ENCODE measurements around the gene CCND1.
"Not testable (repeated sequence)": the region's sequence is repeated elsewhere in the genome, so short reads cannot be mapped to it uniquely, and the experiment has no call there.

Gene CCND1

GRCh38 chr11:69695995-69696394, 55.0 kb downstream of the CCND1 start:
- not testable (repeated sequence) for FAIRE-seq

- FAIRE-seq: no peak
Measured at GRCh38 chr11:69696749-69697468, 56.0 kb downstream of the CCND1 start.

- no peak for FAIRE-seq
Measured at GRCh38 chr11:69697469-69697843, 56.5 kb downstream of the CCND1 start.

GRCh38 chr11:69697861-69698260, 56.9 kb downstream of the CCND1 start:
- no peak for FAIRE-seq

- no peak for FAIRE-seq
Measured at GRCh38 chr11:69698362-69698761, 57.4 kb downstream of the CCND1 start.

DNA sequence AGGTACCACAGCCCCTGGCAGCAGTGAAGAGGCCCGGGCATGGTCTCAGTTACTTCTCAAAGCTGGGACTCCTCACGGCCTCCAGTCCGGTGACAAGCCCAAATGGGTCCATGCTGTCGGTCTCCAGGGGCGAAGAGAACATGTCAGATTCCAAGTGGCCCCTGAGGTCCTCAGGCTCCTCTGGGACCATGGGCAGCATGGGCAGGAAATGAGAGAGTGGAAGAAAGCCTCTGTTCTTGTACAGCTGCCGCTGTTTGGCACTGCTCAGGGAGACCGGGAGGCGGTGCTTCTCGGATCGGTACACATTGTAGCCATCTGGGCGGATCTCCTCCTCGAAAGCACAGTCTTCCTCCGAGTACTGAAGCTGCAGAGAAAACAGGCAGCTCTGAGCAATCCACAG, 58.3 kb downstream of the CCND1 start:
- no peak for FAIRE-seq

- FAIRE-seq: no peak
Measured at GRCh38 chr11:69700278-69701140, 59.6 kb downstream of the CCND1 start.

DNA sequence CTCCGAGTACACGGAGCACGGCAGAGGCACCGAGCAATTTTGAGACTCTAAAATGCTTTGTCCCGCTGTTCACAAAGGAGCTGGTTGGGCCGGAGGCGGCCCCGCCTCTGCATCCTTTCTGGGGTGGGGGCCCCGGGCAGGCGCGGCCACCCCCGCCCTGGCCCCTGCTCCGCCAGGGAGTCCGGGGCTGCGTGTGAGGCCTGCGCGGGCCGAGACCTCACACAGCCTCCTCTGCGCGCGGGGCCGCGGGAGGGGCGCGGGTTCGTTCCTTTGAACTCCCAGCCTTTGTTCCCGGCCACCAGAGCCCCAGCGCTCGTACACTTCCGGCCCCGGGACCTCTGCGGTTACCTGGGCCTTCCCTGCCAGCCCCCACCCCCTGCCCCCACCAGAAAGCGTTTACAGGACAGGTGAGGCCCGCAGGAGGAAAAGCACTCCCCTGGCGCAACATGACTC, 61.3 kb downstream of the CCND1 start:
- no peak for FAIRE-seq

GRCh38 chr11:69702769-69703452, 62.0 kb downstream of the CCND1 start:
- FAIRE-seq: no peak

DNA sequence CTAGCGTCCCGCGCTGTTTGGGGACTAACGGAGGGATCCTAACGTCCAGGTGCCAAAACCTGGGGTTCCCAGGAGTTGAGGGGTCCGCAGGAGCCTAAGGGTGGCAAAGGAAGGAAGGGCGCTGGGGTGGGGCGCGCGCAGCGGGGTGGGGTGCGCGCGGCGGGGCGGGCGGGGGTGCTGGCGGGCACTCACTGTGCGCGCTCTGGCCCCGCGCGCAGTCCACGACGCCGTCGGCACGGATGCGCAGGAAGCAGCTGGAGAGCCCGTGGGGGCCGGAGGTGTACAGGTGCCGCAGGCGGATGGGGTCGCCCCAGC, 62.5 kb downstream of the CCND1 start:
- no peak for FAIRE-seq
